ENCODE data around the gene ARG1.

- TF ChIP-seq RAD21 (IDR thresholded peaks at IDR 0.05; ENCODE audit: low read length) (no peak), BHLHE40 (IDR thresholded peaks at IDR 0.05; ENCODE audit: low read depth, low read length) (no peak), CTCF (conservative IDR thresholded peaks at IDR 0.05; ENCODE audit: low read depth, low read length) (no peak), POLR2A (IDR thresholded peaks at IDR 0.05; ENCODE audit: low read depth, low read length) (no peak), CEBPB (IDR thresholded peaks at IDR 0.05; ENCODE audit: low read depth, low read length) (no peak), ELK1 (IDR thresholded peaks at IDR 0.05; ENCODE audit: borderline replicate concordance, low read depth, low read length) (no peak), SMC3 (IDR thresholded peaks at IDR 0.05; ENCODE audit: low read depth, low read length) (no peak)
Observed at GRCh38 chr6:131597446-131597845, 24.4 kb downstream of the ARG1 start.
